HG03442 (cell line): ENCODE data around the gene ZSWIM3.

Experiments used
- ATAC-seq: cut with Tn5 transposase; IDR thresholded peaks from one replicate; pipeline ENCODE4 v1.9.1; 2021; ENCODE audit warnings: mild to moderate bottlenecking, moderate library complexity; ENCODE audit not compliant: unreplicated experiment

ZSWIM3 gene

GRCh38 chr20:45832619-45833018 is 24.8 kb upstream of the ZSWIM3 start:
- ATAC-seq: no peak

- ATAC-seq: no peak
These were observed 24.2 kb upstream of the ZSWIM3 start, which contains the start of gene SNX21 for GRCh38 chr20:45833030-45833882. Gene SNX21, plus strand, starts transcription at chr20:45833799. Its CDS starts 121 bp downstream, at chr20:45833920.

GRCh38 chr20:45833883-45834796 is 23.3 kb upstream of the ZSWIM3 start:
- no peak for ATAC-seq

GRCh38 chr20:45834797-45835161 is 22.6 kb upstream of the ZSWIM3 start:
- no peak for ATAC-seq

GRCh38 chr20:45835329-45835765 is 22.1 kb upstream of the ZSWIM3 start:
- ATAC-seq: no peak

GRCh38 chr20:45835825-45836224 is 21.6 kb upstream of the ZSWIM3 start:
- no peak for ATAC-seq

- no peak for ATAC-seq
These were observed 20.6 kb upstream of the ZSWIM3 start for GRCh38 chr20:45836841-45837240.

GRCh38 chr20:45840700-45841198 is 16.7 kb upstream of the ZSWIM3 start:
- no peak for ATAC-seq

- no peak for ATAC-seq
These were observed 15.8 kb upstream of the ZSWIM3 start for GRCh38 chr20:45841407-45842129.

GRCh38 chr20:45842169-45842812 is 15.1 kb upstream of the ZSWIM3 start:
- no peak for ATAC-seq

GRCh38 chr20:45843506-45843905 is 13.9 kb upstream of the ZSWIM3 start:
- no peak for ATAC-seq

GRCh38 chr20:45845452-45845851 is 12.0 kb upstream of the ZSWIM3 start:
- ATAC-seq: no peak

GRCh38 chr20:45848421-45848820 is 9.0 kb upstream of the ZSWIM3 start:
- ATAC-seq: no peak

GRCh38 chr20:45848969-45849582 is 8.3 kb upstream of the ZSWIM3 start:
- no peak for ATAC-seq

- no peak for ATAC-seq
These were observed 7.2 kb upstream of the ZSWIM3 start for GRCh38 chr20:45850238-45850637.

GRCh38 chr20:45850926-45851325 is 6.5 kb upstream of the ZSWIM3 start:
- no peak for ATAC-seq

GRCh38 chr20:45851501-45851900 is 5.9 kb upstream of the ZSWIM3 start:
- ATAC-seq: no peak

GRCh38 chr20:45852326-45852725 is 5.1 kb upstream of the ZSWIM3 start:
- no peak for ATAC-seq

- no peak for ATAC-seq
These were observed 3.9 kb upstream of the ZSWIM3 start for GRCh38 chr20:45853484-45853883.

- ATAC-seq: no peak
These were observed 435 bp downstream of the ZSWIM3 start for GRCh38 chr20:45857882-45858216.
